H1 (cell line): Measurements from ENCODE around the gene SLC15A1. TPM values are rescaled to one million over a fixed set of nuclear protein-coding genes. Genes with fewer than 3 reads are reported as not detected.

Source experiments
- CTCF ChIA-PET: fragments of 300-600 bp; sonication (Branson Sonifier 250); formaldehyde crosslinking; loops from one replicate; lab custom pipeline; 2021; ENCODE audit not compliant: partially characterized antibody; lab: Charles Lee
- POLR2A ChIA-PET: fragments of 300-600 bp; sonication (Branson Sonifier 250); formaldehyde crosslinking; loops from one replicate; lab custom pipeline; 2021; ENCODE audit warnings: inconsistent platforms; ENCODE audit not compliant: partially characterized antibody; lab: Charles Lee
- DNase-seq, 2 experiments: peaks; one replicate each; pipeline versions ENCODE4 v3.0.0 to v3.0.0-alpha.2; 2010 to 2022; ENCODE audit warnings: low spot score in 2 of 2, low read depth in 1 of 2, mixed read lengths in 1 of 2
- FAIRE-seq: peaks from 2 replicates; lab custom pipeline; 2011; peaks lifted over from hg19 to GRCh38; lab: Jason Lieb, UNC
- H2AFZ ChIP-seq: 2 replicates; pipeline ENCODE4 v1.8.1; 2012; ENCODE audit warnings: low read length, inconsistent platforms
- H2AK5ac ChIP-seq: 2 replicates; pipeline ENCODE4 v1.6.1; 2013; ENCODE audit warnings: low read depth, low read length
- H2BK120ac ChIP-seq: replicated peaks from 2 replicates; pipeline ENCODE3; 2013; ENCODE audit warnings: low read depth, low read length, inconsistent platforms
- H2BK12ac ChIP-seq: 2 replicates; pipeline ENCODE4 v1.6.1; 2013; ENCODE audit warnings: low read depth, low read length
- H2BK15ac ChIP-seq: 2 replicates; pipeline ENCODE4 v1.6.1; 2013; ENCODE audit warnings: low read length
- H2BK20ac ChIP-seq: 2 replicates; pipeline ENCODE4 v1.6.1; 2013; ENCODE audit warnings: low read length
- H2BK5ac ChIP-seq: 2 replicates; pipeline ENCODE4 v1.6.1; 2013; ENCODE audit warnings: low read depth, low read length
- H3K14ac ChIP-seq: 2 replicates; pipeline ENCODE4 v1.6.1; 2013; ENCODE audit warnings: inconsistent platforms; ENCODE audit not compliant: insufficient read length
- H3K18ac ChIP-seq: 2 replicates; pipeline ENCODE4 v1.6.1; 2013; ENCODE audit warnings: low read length; ENCODE audit errors: extremely low read depth
- H3K23ac ChIP-seq: 2 replicates; pipeline ENCODE4 v1.6.1; 2013; ENCODE audit warnings: inconsistent platforms; ENCODE audit not compliant: insufficient read length
- H3K23me2 ChIP-seq: 2 replicates; pipeline ENCODE4 v1.6.1; 2013; ENCODE audit warnings: low read depth, low read length
- H3K27ac ChIP-seq: 2 replicates; pipeline ENCODE4 v1.6.1; 2011; ENCODE audit warnings: low read depth, low read length, inconsistent platforms
- H3K27me3 ChIP-seq, 4 experiments: replicated peaks in 1 of 4; 1 replicate in 1 of 4; 2 replicates in 3 of 4; pipeline versions ENCODE4 v1.6.1 to v1.8.1; 2011 to 2013; ENCODE audit warnings: low read length in 3 of 4, mild to moderate bottlenecking in 3 of 4, inconsistent platforms in 2 of 4, mixed read lengths in 2 of 4, moderate library complexity in 1 of 4; ENCODE audit not compliant: control insufficient read depth in 3 of 4, insufficient read depth in 3 of 4; ENCODE audit errors: extremely low read depth in 1 of 4
- H3K36me3 ChIP-seq, 4 experiments: 2 replicates each; pipeline versions ENCODE4 v1.6.1 to v1.8.1; 2011 to 2013; ENCODE audit warnings: mild to moderate bottlenecking in 4 of 4, low read length in 3 of 4, moderate library complexity in 2 of 4, control low read depth in 1 of 4, inconsistent platforms in 1 of 4; ENCODE audit not compliant: insufficient read depth in 4 of 4, control insufficient read depth in 2 of 4
- H3K4ac ChIP-seq: replicated peaks from 2 replicates; pipeline ENCODE3; 2013; ENCODE audit warnings: low read length, low read depth, mixed read lengths, inconsistent platforms; ENCODE audit not compliant: insufficient read length
- H3K4me1 ChIP-seq, 4 experiments: replicated peaks in 1 of 4; 1 replicate in 1 of 4; 2 replicates in 3 of 4; pipeline versions ENCODE4 v1.6.1 to v1.8.1; 2011 to 2013; ENCODE audit warnings: low read length in 3 of 4, inconsistent platforms in 2 of 4, mixed read lengths in 1 of 4; ENCODE audit not compliant: insufficient read depth in 4 of 4, control insufficient read depth in 3 of 4
- H3K4me2 ChIP-seq, 2 experiments: 2 replicates each; pipeline versions ENCODE4 v1.6.1 to v1.8.1; 2011 to 2013; ENCODE audit warnings: low read depth in 2 of 2, low read length in 2 of 2, control low read depth in 1 of 2, inconsistent platforms in 1 of 2, mild to moderate bottlenecking in 1 of 2; ENCODE audit not compliant: insufficient read depth in 1 of 2
- H3K4me3 ChIP-seq, 4 experiments: fragments of 200-600, 300-600 bp in 1 of 4; sonication (generic), shearing (Covaris generic), sonication (Bioruptor Twin) in 1 of 4; 2 replicates each; pipeline versions ENCODE4 v1.5.1 to v1.8.1; 2011 to 2016; ENCODE audit warnings: low read length in 4 of 4, low read depth in 3 of 4, control low read depth in 2 of 4, inconsistent platforms in 2 of 4, mild to moderate bottlenecking in 2 of 4, mixed read lengths in 1 of 4, moderate library complexity in 1 of 4; ENCODE audit not compliant: insufficient read depth in 2 of 4; ENCODE audit errors: extremely low read depth in 1 of 4
- H3K56ac ChIP-seq: replicated peaks from 2 replicates; pipeline ENCODE3; 2013; ENCODE audit warnings: low read depth, mild to moderate bottlenecking, mixed read lengths, low read length, inconsistent platforms; ENCODE audit not compliant: insufficient read length
- H3K79me1 ChIP-seq: 2 replicates; pipeline ENCODE4 v1.6.1; 2013; ENCODE audit warnings: low read depth, low read length, control low read depth
- H3K79me2 ChIP-seq, 2 experiments: 2 replicates each; pipeline versions ENCODE4 v1.6.1 to v1.8.1; 2012 to 2013; ENCODE audit warnings: low read length in 2 of 2, mild to moderate bottlenecking in 2 of 2, inconsistent platforms in 1 of 2; ENCODE audit not compliant: insufficient read depth in 2 of 2, control insufficient read depth in 1 of 2
- H3K9ac ChIP-seq, 4 experiments: replicated peaks in 1 of 4; 1 replicate in 1 of 4; 2 replicates in 3 of 4; pipeline versions ENCODE4 v1.6.1 to v1.8.1; 2011 to 2013; ENCODE audit warnings: low read depth in 3 of 4, low read length in 3 of 4, control low read depth in 2 of 4, mild to moderate bottlenecking in 2 of 4, moderate library complexity in 2 of 4, inconsistent platforms in 1 of 4; ENCODE audit errors: extremely low read depth in 1 of 4
- H3K9me3 ChIP-seq, 2 experiments: 2 replicates each; pipeline versions ENCODE4 v1.6.1 to v1.8.1; 2012 to 2013; ENCODE audit warnings: mild to moderate bottlenecking in 2 of 2, moderate library complexity in 2 of 2, control low read depth in 1 of 2, inconsistent platforms in 1 of 2, low read depth in 1 of 2, low read length in 1 of 2, mixed read lengths in 1 of 2; ENCODE audit not compliant: insufficient read depth in 2 of 2
- H4K20me1 ChIP-seq, 2 experiments: replicated peaks in 1 of 2; 2 replicates each; pipeline versions ENCODE3 to v1.8.1; 2011 to 2013; ENCODE audit warnings: inconsistent platforms in 2 of 2, low read length in 2 of 2, mild to moderate bottlenecking in 1 of 2; ENCODE audit not compliant: insufficient read depth in 2 of 2, control insufficient read depth in 1 of 2
- H4K5ac ChIP-seq: 2 replicates; pipeline ENCODE4 v1.6.1; 2013; ENCODE audit warnings: low read length, low read depth, mixed read lengths, inconsistent platforms; ENCODE audit not compliant: insufficient read length
- H4K8ac ChIP-seq: 2 replicates; pipeline ENCODE4 v1.8.0; 2013; ENCODE audit warnings: mild to moderate bottlenecking, moderate library complexity, low read length, inconsistent platforms; ENCODE audit not compliant: insufficient read depth; ENCODE audit errors: extremely low read depth
- H4K91ac ChIP-seq: replicated peaks from 2 replicates; pipeline ENCODE3; 2013; ENCODE audit warnings: low read length, mixed read lengths, inconsistent platforms; ENCODE audit not compliant: insufficient read length
- MAFK ChIP-seq: IDR thresholded peaks from 2 replicates; pipeline ENCODE4 v1.6.1; 2012; ENCODE audit warnings: low read depth, mild to moderate bottlenecking, improper control_type of control experiment, low read length
- WGBS, 2 experiments: shearing (Covaris generic) in 1 of 2; methylation state at CpG; one replicate each; pipeline versions ENCODE4 v1.1.6 to v1.1.7; 2013 to 2015; ENCODE audit warnings: low lambda C conversion rate in 2 of 2, mixed read lengths in 2 of 2, inconsistent platforms in 1 of 2, low coverage in 1 of 2, missing lambda C conversion rate in 1 of 2; ENCODE audit not compliant: insufficient replicate concordance in 2 of 2, insufficient coverage in 1 of 2, insufficient read length in 1 of 2; ENCODE audit errors: extremely low coverage in 1 of 2, missing lambda C conversion rate in 1 of 2; 5-methylcytosine and 5-hydroxymethylcytosine counted together
- polyA plus RNA-seq, 7 experiments: library from polyadenylated mRNA; depleted of rRNA in 3 of 7; stranded (reverse) in 5 of 7; unstranded in 2 of 7; fragments of >200 nt in 5 of 7; fragments of 200-250 nt in 2 of 7; gene quantifications; 1 replicate in 5 of 7; 2 replicates in 1 of 7; 4 replicates in 1 of 7; pipeline versions ENCODE4 v1.2.1 to v1.2.3, GENCODE V29; 2011 to 2013; ENCODE audit warnings: missing spikeins in 2 of 7, mixed read lengths in 2 of 7
- total RNA-seq: library from RNA; stranded (reverse); fragmentation: NEBNext Ultra II Directional; extraction: Animal tissue kit (Norgen Biotek cat#: 25700); gene quantifications from 2 replicates; pipeline ENCODE4 v1.2.1, GENCODE V29; 2021

SLC15A1 gene
- total and polyA plus RNA-seq, 2 of the 8 experiments (the other 6 are each of a cell fraction or from before 2014, with no cell fraction given), result 1.3 to 2.4 TPM

- Histone ChIP-seq H4K8ac (no peak overlapping the region), H3K18ac (no peak overlapping the region), H4K91ac (no peak overlapping the region), H2BK12ac (no peak overlapping the region), H3K9me3 (no peaks in the 10 kb centered on the region), H3K4me2 (no peak overlapping the region), H3K4me1 (no peaks in the 10 kb centered on the region), H4K20me1 (no peaks in the 10 kb centered on the region), H2BK120ac (no peak overlapping the region), H3K23ac (no peak overlapping the region), H2BK20ac (no peak overlapping the region), H2AFZ (no peak overlapping the region), H3K14ac (no peak overlapping the region), H3K79me1 (no peaks in the 10 kb centered on the region), H3K4ac (no peak overlapping the region), H4K5ac (no peak overlapping the region), H3K4me3 (no peak overlapping the region), H3K56ac (no peak overlapping the region), H2BK5ac (no peak overlapping the region), H3K27me3 (no peaks in the 10 kb centered on the region), H3K79me2 (no peaks in the 10 kb centered on the region), H3K27ac (no peak overlapping the region), H2BK15ac (no peak overlapping the region), H3K36me3 (no peaks in the 10 kb centered on the region), H3K9ac (no peak overlapping the region), H2AK5ac (no peak overlapping the region), H3K23me2 (no peaks in the 10 kb centered on the region)
- WGBS, 2 experiments, result 86% methylated on average over 10 of the region's 10 CpGs; no CpG with 5 or more reads in 1 of the 2 experiments
- CTCF ChIA-PET, result interaction anchor here (0.8 to 1.5 kb wide), 6 partner anchors 24 to 227 kb away, joined by 3 read pairs; no protein-coding TSS in a partner anchor
- POLR2A ChIA-PET, result no interaction called here
- DNase-seq, result peak in 1 of 2 experiments; percentile 34
- no peak for FAIRE-seq
- TF ChIP-seq MAFK, result no peak
Measured at GRCh38 chr13:98801626-98802418, 49.4 kb upstream of the SLC15A1 start.
